Heart left ventricle (tissue), 13 donors: ENCODE results near the gene PLEKHB2.

ENCODE experiments used
- CTCF ChIP-seq, 12 donors: fragments of 200-600 bp; sonication (generic) in 4 of 12; IDR thresholded peaks; one replicate each; pipeline versions ENCODE4 v1.5.0 to v1.8.0; 2018 to 2022; ENCODE audit warnings: antibody characterized with exemption in 12 of 12, mild to moderate bottlenecking in 5 of 12
- POLR2A ChIP-seq, 2 donors: fragments of 450-650 bp; IDR thresholded peaks; one replicate each; pipeline ENCODE4 v1.6.1; 2017; ENCODE audit warnings: antibody characterized with exemption in 2 of 2, mild to moderate bottlenecking in 2 of 2, moderate library complexity in 2 of 2
- donor health status: ischemic (EF 13 %, LVEDD 7.1; RV severe dilation, severe dysfunction).
- donor health status: DM: no; HTN: yes; CAD: no.
- donor health status: DM: no; HTN: no; CAD: no.
- donor health status: ischemic (EF 25% LVEDD 6.9; RV normal size, moderate dysfunction).
- donor health status: ischemic (EF 25% LVEDD 5.7; RV mildly dilated, moderate dysfunction).
- donor health status: ischemic (EF 35%, LVEDD 5.7; RV mildly dilated, moderate dysfunction).
- donor health status: nonischemic (EF 11% LVEDD 7.7; RV severe dilation, severe dysfunction).
- donor health status: DM: yes; HTN: yes; CAD: no.
- donor health status: PGD.
- donor health status: ischemic (EF 29% LVEDD 5.4; RV normal size, mild dysfunction).
- donor health status: nonischemic (EF 23%, LVEDD 6.1; RV moderate dilation, normal function).

- TF ChIP-seq CTCF (IDR thresholded peaks at IDR 0.05) (no peak), POLR2A (IDR thresholded peaks at IDR 0.05) (no peak)
Observed at GRCh38 chr2:131121464-131121863, 16.3 kb downstream of the PLEKHB2 start.
